Stimulated activated CD8-positive, alpha-beta memory T cell treated with anti-CD3 and anti-CD28 coated beads, Interleukin-4, amount 100 ng/mL, for 24 hours (primary cell): ENCODE results near the gene FMNL3.

Experiments used
- DNase-seq: peaks from one replicate; pipeline ENCODE4 v3.0.0-alpha.2; 2020; ENCODE audit warnings: low read depth

Gene FMNL3

DNA sequence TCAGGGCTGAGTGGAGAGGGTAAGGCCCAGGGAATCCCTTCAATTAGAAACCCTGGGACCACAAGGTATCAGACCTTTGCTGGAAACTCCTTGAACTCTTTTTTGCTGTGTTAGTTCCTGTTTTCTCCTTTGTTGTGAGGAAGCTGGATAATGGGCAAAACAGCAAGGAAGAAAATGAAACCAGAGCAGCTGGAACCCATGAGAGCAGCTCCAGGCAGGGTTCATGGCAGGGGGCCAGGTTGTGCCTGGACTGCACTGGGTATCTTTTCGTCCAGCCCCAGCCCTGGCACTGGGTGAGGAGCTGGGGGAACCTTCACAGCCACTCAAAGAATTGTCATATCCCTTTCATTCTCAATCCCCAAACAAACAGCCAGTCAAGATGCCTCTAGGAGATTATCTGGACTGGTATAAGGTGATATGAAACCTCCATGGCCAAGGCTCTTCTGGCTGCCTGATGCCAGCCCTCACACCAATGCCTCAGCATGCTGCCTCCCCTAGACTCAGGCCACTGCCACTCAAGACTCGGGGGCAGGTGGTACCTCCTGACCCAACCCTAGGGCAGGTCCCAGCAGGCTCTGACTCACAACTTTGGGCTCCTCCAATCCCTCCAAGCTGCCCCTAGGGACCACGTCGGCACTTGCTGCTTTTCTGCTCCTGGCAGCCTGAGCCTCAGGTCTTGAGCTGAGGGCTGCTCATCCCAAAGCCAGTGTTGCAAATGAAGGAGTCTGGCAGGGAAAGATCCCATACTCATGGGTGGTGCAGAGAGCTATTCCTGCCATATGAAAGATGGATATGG is 118.3 kb downstream of the FMNL3 start:
- no peak for DNase-seq

DNA sequence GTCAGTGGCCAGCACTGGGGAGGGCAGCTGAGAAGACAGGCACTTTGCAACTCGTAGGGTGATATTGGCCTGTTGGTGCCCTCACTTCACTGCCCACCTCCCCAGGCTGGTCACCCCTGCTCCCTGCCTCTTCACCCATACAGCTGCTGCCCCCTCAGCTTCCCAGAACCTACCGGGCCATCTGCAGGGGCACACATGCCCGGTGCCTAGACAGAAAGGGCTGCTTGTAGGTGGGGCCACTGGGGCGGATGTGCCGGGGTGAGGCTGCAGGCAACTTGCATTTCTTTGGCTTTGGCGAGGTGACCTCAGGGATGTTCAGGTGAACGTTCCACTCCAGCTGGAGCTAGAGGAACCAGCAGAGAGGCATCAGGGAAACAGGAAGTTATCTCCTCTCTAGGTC is 118.9 kb downstream of the FMNL3 start:
- DNase-seq = no peak

DNA sequence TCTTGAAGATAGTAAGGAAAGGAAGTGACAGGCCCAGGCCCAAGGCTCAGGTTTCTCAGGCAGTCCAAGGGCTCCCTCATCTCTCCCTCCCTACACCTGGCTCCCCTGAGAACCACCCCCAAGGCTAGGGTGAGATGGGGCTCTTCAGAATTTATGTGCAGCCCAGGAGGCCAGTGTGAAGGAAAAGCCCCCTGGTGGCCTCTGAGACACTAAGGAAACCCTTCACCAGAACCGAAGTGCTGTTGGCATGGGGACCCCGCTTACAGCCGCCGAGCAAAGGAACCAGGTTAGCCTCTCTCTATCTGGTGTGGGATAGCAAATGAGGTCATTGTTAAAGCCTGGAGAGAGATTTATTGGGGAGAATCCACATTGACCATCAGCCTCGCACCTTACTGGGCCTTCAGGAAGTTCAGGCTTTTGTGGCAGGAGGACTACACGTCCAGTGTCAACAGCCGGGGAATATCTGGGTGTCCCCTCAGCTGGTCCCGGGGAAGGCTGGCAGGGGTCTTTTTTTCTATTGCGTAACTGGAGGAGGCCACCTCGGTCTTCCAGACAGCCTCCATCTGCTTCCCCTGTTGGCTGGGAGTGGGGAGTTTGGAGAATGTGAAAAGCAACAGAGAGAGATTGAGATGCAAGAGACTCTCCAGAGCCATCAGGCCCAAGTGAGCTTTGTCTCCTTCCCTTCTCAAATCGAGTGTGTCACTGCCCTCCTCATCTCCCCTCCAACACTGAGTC is 119.9 kb downstream of the FMNL3 start:
- no peak for DNase-seq
